HepG2 (cell line): Measurements from ENCODE around the gene GGNBP2.

Experiments used
- ADNP ChIP-seq: sonication (generic); formaldehyde crosslinking; IDR thresholded peaks from 2 replicates; pipeline ENCODE4 v1.4.0; 2020; ENCODE audit warnings: missing genetic modification reagents
- DR1 ChIP-seq: sonication (generic); formaldehyde crosslinking; IDR thresholded peaks from 2 replicates; pipeline ENCODE4 v1.8.0; 2021; ENCODE audit warnings: mild to moderate bottlenecking, missing genetic modification reagents, inconsistent platforms
- EZH2 ChIP-seq: conservative IDR thresholded peaks from 2 replicates; pipeline ENCODE4 v1.6.1; 2012; ENCODE audit warnings: mild to moderate bottlenecking, low read depth, low read length, moderate library complexity
- FOXA1 ChIP-seq, 2 experiments: fragments of 450-650 bp in 1 of 2; sonication (generic) in 1 of 2; formaldehyde crosslinking in 1 of 2; IDR thresholded peaks; 2 replicates each; pipeline versions ENCODE4 v1.4.0 to v1.6.1; 2016 to 2020; ENCODE audit warnings: missing genetic modification reagents in 1 of 2
- FOXJ3 ChIP-seq: sonication (generic); formaldehyde crosslinking; IDR thresholded peaks from 2 replicates; pipeline ENCODE4 v1.4.0; 2020; ENCODE audit warnings: missing genetic modification reagents, mild to moderate bottlenecking, borderline replicate concordance
- MAFK ChIP-seq, 2 experiments: IDR thresholded peaks in 1 of 2; conservative IDR thresholded peaks in 1 of 2; 2 replicates each; pipeline ENCODE4 v1.6.1; 2011; ENCODE audit warnings: improper control_type of control experiment in 2 of 2, low read length in 2 of 2
- POLR2A ChIP-seq, 2 experiments: IDR thresholded peaks; 2 replicates each; pipeline ENCODE4 v1.6.1; 2011; ENCODE audit warnings: low read depth in 2 of 2, low read length in 2 of 2, mild to moderate bottlenecking in 1 of 2, moderate library complexity in 1 of 2; ENCODE audit not compliant: insufficient read depth in 1 of 2
- PPARG ChIP-seq: conservative IDR thresholded peaks from 2 replicates; pipeline ENCODE4 v1.6.1; 2016; ENCODE audit warnings: missing biosample characterization, missing genetic modification reagents
- SP1 ChIP-seq, 2 experiments: fragments of 450-650 bp in 1 of 2; sonication (generic) in 1 of 2; formaldehyde crosslinking in 1 of 2; IDR thresholded peaks; 2 replicates each; pipeline versions ENCODE4 v1.4.0 to v1.6.1; 2016 to 2020; ENCODE audit warnings: missing genetic modification reagents in 1 of 2
- ZEB1 ChIP-seq: IDR thresholded peaks from 2 replicates; pipeline ENCODE4 v1.6.1; 2012; ENCODE audit warnings: mild to moderate bottlenecking, low read depth, inconsistent platforms; ENCODE audit not compliant: insufficient replicate concordance
- ZNF784 ChIP-seq: sonication (generic); formaldehyde crosslinking; IDR thresholded peaks from 2 replicates; pipeline ENCODE4 v1.5.1; 2020; ENCODE audit warnings: missing genetic modification reagents, mild to moderate bottlenecking, borderline replicate concordance
- ZNF792 ChIP-seq: IDR thresholded peaks from 2 replicates; pipeline ENCODE4 v1.6.1; 2016
- TF ChIP-seq, protein P1 (sequence below): IDR thresholded peaks from 2 replicates; pipeline ENCODE4 v1.6.1; 2012; ENCODE audit warnings: low read depth, low read length, improper control_type of control experiment
- TF ChIP-seq, protein P2 (sequence below): sonication (generic); formaldehyde crosslinking; IDR thresholded peaks from 2 replicates; pipeline ENCODE4 v1.5.1; 2020; ENCODE audit warnings: mild to moderate bottlenecking, missing genetic modification reagents, moderate library complexity

- TF ChIP-seq ADNP (CRISPR knock-in tag) (no peak), PPARG (no peak), EZH2 (no peak), ZNF792 (CRISPR knock-in tag) (no peak), ZEB1 (no peak), POLR2A (IDR thresholded peaks at IDR 0.05; ENCODE audit: insufficient read depth in 1 of 2, low read depth in 2 of 2, low read length in 2 of 2) (no peak), SP1 (IDR thresholded peaks at IDR 0.05) (no peak), SP1 (CRISPR knock-in tag; IDR thresholded peaks at IDR 0.05) (no peak), DR1 (no peak), MAFK (conservative IDR thresholded peaks at IDR 0.05 in 1 of 2, IDR thresholded peaks at IDR 0.05 in 1 of 2; ENCODE audit: low read length in 2 of 2) (no peak), FOXA1 (IDR thresholded peaks at IDR 0.05) (no peak), FOXA1 (CRISPR knock-in tag; IDR thresholded peaks at IDR 0.05) (no peak), ZNF784 (CRISPR knock-in tag) (no peak), FOXJ3 (no peak)
- TF ChIP-seq, protein P1, sequence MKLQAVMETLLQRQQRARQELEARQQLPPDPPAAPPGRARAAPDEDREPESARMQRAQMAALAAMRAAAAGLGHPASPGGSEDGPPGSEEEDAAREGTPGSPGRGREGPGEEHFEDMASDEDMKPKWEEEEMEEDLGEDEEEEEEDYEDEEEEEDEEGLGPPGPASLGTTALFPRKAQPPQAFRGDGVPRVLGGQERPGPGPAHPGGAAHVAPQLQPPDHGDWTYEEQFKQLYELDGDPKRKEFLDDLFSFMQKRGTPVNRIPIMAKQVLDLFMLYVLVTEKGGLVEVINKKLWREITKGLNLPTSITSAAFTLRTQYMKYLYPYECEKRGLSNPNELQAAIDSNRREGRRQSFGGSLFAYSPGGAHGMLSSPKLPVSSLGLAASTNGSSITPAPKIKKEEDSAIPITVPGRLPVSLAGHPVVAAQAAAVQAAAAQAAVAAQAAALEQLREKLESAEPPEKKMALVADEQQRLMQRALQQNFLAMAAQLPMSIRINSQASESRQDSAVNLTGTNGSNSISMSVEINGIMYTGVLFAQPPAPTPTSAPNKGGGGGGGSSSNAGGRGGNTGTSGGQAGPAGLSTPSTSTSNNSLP = no peak
- TF ChIP-seq, protein P2, sequence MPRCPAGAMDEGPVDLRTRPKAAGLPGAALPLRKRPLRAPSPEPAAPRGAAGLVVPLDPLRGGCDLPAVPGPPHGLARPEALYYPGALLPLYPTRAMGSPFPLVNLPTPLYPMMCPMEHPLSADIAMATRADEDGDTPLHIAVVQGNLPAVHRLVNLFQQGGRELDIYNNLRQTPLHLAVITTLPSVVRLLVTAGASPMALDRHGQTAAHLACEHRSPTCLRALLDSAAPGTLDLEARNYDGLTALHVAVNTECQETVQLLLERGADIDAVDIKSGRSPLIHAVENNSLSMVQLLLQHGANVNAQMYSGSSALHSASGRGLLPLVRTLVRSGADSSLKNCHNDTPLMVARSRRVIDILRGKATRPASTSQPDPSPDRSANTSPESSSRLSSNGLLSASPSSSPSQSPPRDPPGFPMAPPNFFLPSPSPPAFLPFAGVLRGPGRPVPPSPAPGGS = no peak; the same call in 1 of the 2 replicates
These were observed 57.5 kb downstream of the GGNBP2 start for GRCh38 chr17:36602030-36602748.
